ENCODE measurements around the gene FASTKD2.

The FASTKD2 gene

GRCh38 chr2:206765242-206766056, at the start of gene FASTKD2, which contains the start of gene MDH1B:
TSS of gene FASTKD2 (plus strand) at chr2:206765606. CDS start at chr2:206766694, 1,088 bp downstream.
TSS of gene MDH1B (minus strand) at chr2:206765328. CDS start at chr2:206765271, 57 bp downstream.
- DNase-seq, result peak; percentile 94
- TF ChIP-seq CTCF (IDR thresholded peaks at IDR 0.05; ENCODE audit: low read depth, low read length, missing control alignments), result no peak
- Histone ChIP-seq H3K4me3 (ENCODE audit: low read depth, low read length) (peak within 1 kb of the TSS; percentile 94), H3K27me3 (replicated peaks) (no peaks in the 10 kb centered on the region), H3K36me3 (replicated peaks) (peaks cover 3% of the 10 kb centered on the region), H3K27ac (peak within 1 kb of the TSS; percentile 98)
- in situ Hi-C loops (cut with HindIII; ENCODE audit: low pct_ligation_motif_present, low sequenced_read_pairs), result no loop called here

- in situ Hi-C loops (cut with HindIII; ENCODE audit: low pct_ligation_motif_present, low sequenced_read_pairs), result no loop called here
- H3K27me3 ChIP-seq (replicated peaks), result no peaks in the 10 kb centered on the region
- no peak for TF ChIP-seq CTCF (IDR thresholded peaks at IDR 0.05; ENCODE audit: low read depth, low read length, missing control alignments)
Measured at GRCh38 chr2:206716623-206717022, 48.8 kb upstream of the FASTKD2 start.

GRCh38 chr2:206718296-206718695, 47.1 kb upstream of the FASTKD2 start, which contains the start of gene DYTN:
TSS of gene DYTN (minus strand) at chr2:206718396. CDS start at chr2:206718279, 117 bp downstream.
- no peak for TF ChIP-seq CTCF (IDR thresholded peaks at IDR 0.05; ENCODE audit: low read depth, low read length, missing control alignments)
- no peaks in the 10 kb centered on the region for H3K36me3 ChIP-seq (replicated peaks)
- H3K4me3 ChIP-seq (ENCODE audit: low read depth, low read length), result no peak within 1 kb of the TSS
- no peaks in the 10 kb centered on the region for H3K27me3 ChIP-seq (replicated peaks)
- no peak for DNase-seq
- no peak within 1 kb of the TSS for H3K27ac ChIP-seq
- in situ Hi-C loops (cut with HindIII; ENCODE audit: low pct_ligation_motif_present, low sequenced_read_pairs), result no loop called here

More at GRCh38 chr2:206716623-206717022, 48.8 kb upstream of the FASTKD2 start:
- Histone ChIP-seq H3K27ac (no peak overlapping the region), H3K4me3 (ENCODE audit: low read depth, low read length) (no peak overlapping the region), H3K36me3 (replicated peaks) (no peaks in the 10 kb centered on the region)
- no peak for DNase-seq

GRCh38 chr2:206721256-206721920, 44.0 kb upstream of the FASTKD2 start:
- no peak for TF ChIP-seq CTCF (IDR thresholded peaks at IDR 0.05; ENCODE audit: low read depth, low read length, missing control alignments)
- no peak for DNase-seq
- Histone ChIP-seq H3K27me3 (replicated peaks) (no peaks in the 10 kb centered on the region), H3K27ac (no peak overlapping the region), H3K36me3 (replicated peaks) (no peaks in the 10 kb centered on the region), H3K4me3 (ENCODE audit: low read depth, low read length) (no peak overlapping the region)
- in situ Hi-C loops (cut with HindIII; ENCODE audit: low pct_ligation_motif_present, low sequenced_read_pairs), result no loop called here

GRCh38 chr2:206723288-206723687, 42.1 kb upstream of the FASTKD2 start:
- no peak for DNase-seq
- in situ Hi-C loops (cut with HindIII; ENCODE audit: low pct_ligation_motif_present, low sequenced_read_pairs), result no loop called here
- Histone ChIP-seq H3K36me3 (replicated peaks) (no peaks in the 10 kb centered on the region), H3K4me3 (ENCODE audit: low read depth, low read length) (no peak overlapping the region), H3K27me3 (replicated peaks) (no peaks in the 10 kb centered on the region), H3K27ac (no peak overlapping the region)
- TF ChIP-seq CTCF (IDR thresholded peaks at IDR 0.05; ENCODE audit: low read depth, low read length, missing control alignments), result no peak
